Measurements from ENCODE around the gene BHMT2.
A peak's percentile ranks its signal among the peaks of the same experiment; 100 is the strongest.

BHMT2 gene

GRCh38 chr5:79069488-79070349 is at the start of gene BHMT2, which contains the start of gene DMGDH:
TSS of gene BHMT2 (plus strand) at chr5:79069767. CDS start at chr5:79069783, 16 bp downstream.
TSS of gene DMGDH (minus strand) at chr5:79069674. CDS start at chr5:79069620, 54 bp downstream.
- DNase-seq (ENCODE audit: low spot score) = no peak

DNA sequence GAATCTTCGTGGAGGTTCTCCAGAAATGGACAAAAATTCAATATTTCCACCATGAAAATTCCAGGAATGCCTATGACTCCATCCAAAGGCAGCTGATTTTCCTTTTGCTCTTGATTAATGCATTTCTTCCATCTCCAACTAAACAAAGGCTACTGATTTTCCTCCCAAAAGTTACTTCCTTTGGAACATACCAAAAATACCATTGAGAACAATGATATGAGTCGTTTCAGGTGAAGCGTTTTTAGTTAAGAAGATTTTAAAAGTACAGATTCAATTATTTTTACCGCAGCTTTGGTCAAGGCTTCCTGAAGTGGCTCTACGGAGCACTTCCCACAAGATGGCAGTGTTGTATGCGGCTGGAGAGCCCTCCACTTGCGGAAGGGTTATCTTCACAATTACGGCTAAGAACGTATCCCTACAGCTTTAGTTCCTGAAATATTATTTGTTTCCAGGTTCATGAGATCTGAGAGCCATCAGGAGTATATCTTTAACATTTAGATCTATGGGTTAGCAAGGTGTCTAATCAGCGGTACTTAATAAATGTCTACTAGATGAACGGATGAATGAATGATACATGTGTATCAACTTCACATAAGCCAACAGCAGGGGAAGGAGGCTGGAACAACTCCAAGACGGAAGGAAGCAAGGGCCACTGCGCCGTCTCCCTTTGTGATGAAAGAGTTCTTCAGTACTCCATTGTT is 48.6 kb upstream of the BHMT2 start:
- DNase-seq (ENCODE audit: low spot score) = peak; percentile 52

- DNase-seq (ENCODE audit: low spot score) = no peak
Observed at GRCh38 chr5:79021753-79022152, 47.8 kb upstream of the BHMT2 start.

DNA sequence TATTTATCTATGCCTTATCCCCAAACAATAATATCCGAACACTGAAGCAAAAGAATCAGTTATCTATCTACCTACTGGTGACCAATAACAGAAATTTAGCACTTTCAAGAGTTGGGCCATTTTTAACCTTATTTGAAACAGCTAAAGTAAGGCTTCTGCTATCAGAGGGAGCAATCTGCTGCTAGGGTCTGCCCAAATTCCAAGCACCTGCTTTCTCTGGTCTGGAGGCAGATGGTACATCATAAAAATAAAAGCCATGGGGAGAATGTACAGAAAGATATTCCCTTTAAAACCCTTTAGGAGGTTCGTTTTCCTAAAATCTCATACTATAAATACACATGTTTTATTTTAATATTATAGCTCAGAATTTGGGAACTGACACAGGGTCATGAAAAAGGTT is 46.8 kb upstream of the BHMT2 start:
- no peak for DNase-seq (ENCODE audit: low spot score)

DNA sequence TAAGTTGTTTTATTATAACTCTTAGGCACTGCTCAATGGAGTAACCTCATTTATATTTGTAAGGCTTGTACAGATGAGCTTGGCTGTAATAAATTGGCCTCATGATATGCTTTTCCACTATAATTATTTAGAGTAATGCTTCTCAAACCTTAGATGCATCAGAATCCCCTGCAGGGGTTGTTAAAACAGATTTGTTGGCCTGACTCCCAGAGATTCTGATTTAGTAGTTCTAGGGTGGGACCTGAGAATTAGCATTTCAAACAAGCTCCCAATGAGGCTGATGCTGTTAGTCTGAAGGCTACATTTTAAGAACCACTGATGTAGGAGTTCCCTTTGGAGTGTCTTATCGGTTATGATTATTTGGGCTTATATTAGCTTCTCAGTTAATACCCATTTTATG is 46.2 kb upstream of the BHMT2 start:
- DNase-seq (ENCODE audit: low spot score) = no peak

DNA sequence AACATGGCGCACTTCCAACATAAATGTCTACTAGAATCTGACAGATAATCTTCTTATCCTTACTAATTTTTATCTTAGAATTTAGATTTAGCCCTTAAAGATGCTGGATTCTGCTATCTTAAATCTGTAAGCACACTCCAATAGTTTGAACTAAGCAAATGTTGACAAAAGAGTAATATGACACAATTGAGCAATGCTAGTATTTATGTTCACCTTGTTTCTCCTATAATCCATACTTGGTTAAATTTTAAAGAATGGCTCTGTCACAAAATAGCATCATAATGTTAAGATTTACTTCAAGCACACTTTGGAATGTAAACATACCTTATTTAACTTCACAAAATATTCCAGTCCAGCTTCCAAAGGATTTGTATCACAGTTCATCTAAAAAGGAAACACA is 45.6 kb upstream of the BHMT2 start:
- DNase-seq (ENCODE audit: low spot score) = no peak

DNA sequence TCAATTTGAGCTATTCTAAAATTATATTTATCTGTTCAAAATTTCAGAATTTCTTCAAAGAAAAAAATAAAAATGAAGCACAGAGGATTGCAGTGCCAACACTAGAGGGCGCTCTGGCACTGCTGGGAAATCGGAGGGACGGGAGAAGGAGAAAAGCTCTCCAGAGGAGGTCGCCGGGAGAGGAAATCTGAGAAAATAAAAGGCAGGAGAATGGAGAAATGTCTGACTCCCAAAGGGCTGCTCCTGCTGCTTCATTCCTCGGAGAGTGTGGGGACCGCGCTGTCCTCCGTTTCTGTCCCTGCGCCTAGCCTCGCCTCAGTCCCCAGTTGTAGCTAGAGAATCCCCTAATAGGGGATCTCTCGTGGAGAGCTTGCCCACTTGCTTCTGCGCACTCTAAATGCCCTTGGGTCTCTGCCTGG is 44.5 kb upstream of the BHMT2 start:
- DNase-seq (ENCODE audit: low spot score) = peak; percentile 65

DNA sequence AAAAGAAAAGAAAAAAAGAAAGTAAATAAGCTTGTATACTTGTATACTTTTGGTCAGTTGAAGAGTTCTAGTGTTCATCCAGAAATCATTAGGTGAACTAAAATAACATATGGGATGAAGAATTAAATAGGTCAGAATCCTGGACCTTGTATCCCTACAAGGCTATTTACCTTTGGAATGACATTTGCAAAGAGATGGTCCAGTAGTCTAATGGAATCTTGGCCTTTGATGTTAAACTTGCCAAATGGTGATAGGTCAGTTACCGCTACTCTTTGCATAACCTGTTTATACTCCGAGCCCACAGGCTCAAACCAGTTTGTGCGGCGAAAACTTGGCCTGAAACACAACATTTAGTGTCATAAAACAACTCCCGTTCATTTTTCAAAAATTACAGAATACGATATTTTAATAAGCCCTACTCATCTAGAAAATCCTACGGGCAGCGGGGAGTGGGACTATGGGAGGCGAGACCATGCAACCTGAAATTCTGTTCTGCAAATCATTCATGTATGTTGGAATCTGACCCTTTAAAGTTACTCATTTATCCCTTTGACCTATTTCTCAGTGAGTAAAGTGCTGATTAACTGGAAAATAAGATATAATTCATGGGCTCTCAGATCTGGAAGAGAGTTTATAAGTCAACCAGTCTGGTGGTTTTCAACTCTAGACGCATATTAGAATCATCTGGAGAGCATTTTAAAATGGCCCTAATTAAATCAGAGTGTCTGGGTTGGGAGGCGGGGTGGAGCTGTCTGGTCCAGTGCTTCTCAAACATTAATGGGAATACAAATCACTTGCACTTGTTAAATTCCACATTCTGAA is 38.7 kb upstream of the BHMT2 start:
- no peak for DNase-seq (ENCODE audit: low spot score)

- no peak for DNase-seq (ENCODE audit: low spot score)
Observed at GRCh38 chr5:79031485-79031867, 38.1 kb upstream of the BHMT2 start.

GRCh38 chr5:79032031-79032695 is 37.4 kb upstream of the BHMT2 start:
- DNase-seq (ENCODE audit: low spot score) = no peak

DNA sequence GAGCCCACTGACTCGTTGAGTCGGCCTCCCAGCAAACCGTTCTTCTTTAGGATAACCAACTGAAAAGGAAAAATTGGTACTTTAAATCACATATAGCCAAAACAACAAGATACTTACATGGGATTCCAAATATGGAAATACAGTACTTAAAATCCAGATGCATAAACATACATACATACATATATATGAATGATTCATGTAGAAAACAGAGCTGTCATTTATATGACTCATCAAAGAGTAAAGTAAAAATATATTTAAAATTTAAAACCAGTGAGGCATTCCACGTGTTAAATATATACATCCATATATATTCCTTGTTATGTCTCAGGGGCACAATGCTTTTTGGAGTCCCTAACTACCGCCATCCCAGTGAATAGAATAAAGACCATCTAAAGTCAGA is 36.8 kb upstream of the BHMT2 start:
- DNase-seq (ENCODE audit: low spot score) = no peak

GRCh38 chr5:79035237-79035636 is 34.3 kb upstream of the BHMT2 start:
- no peak for DNase-seq (ENCODE audit: low spot score)

- DNase-seq (ENCODE audit: low spot score) = no peak
Observed at GRCh38 chr5:79036769-79037168, 32.8 kb upstream of the BHMT2 start.

GRCh38 chr5:79042188-79042587 is 27.4 kb upstream of the BHMT2 start:
- DNase-seq (ENCODE audit: low spot score) = no peak

DNA sequence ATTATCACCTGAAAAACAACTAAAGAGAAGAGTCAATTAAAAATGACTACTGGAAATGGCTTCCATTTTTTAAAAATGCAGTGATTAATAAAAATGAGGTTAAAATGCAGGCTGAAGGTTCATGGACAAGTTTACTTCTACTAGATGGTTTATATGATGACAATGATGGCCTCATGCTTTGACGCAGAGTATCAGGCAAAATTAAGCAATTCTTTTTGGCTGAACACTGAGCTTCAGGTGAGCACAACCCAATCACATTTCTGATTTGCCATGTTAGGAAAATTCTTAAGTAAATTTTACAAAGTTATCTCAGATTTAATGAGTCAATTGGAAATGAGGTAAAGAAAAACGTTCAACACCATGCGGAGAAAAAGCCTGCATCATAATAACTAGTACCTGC is 22.4 kb upstream of the BHMT2 start:
- DNase-seq (ENCODE audit: low spot score) = no peak

DNA sequence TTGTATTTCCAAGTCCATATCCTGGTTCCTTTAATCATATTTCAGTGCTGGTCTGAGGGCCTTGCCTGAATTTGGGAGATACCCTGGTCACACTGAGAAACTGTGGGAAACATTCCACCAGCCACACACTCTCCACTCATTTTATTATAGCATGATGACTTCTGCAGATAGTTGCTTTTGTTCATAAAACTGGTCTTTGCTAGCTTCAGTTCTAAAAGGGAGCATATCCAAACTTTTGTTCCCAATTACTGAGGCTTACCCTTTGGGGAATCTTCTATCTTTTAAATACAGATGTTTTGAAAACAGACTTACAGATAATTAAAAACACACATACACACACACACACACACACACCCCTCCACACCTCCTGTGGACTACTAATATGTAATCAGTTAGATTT is 21.1 kb upstream of the BHMT2 start:
- no peak for DNase-seq (ENCODE audit: low spot score)

GRCh38 chr5:79050498-79050897 is 19.1 kb upstream of the BHMT2 start:
- DNase-seq (ENCODE audit: low spot score) = no peak

- no peak for DNase-seq (ENCODE audit: low spot score)
Observed at GRCh38 chr5:79053321-79053720, 16.2 kb upstream of the BHMT2 start.

- DNase-seq (ENCODE audit: low spot score) = no peak
Observed at GRCh38 chr5:79055017-79055416, 14.6 kb upstream of the BHMT2 start.

DNA sequence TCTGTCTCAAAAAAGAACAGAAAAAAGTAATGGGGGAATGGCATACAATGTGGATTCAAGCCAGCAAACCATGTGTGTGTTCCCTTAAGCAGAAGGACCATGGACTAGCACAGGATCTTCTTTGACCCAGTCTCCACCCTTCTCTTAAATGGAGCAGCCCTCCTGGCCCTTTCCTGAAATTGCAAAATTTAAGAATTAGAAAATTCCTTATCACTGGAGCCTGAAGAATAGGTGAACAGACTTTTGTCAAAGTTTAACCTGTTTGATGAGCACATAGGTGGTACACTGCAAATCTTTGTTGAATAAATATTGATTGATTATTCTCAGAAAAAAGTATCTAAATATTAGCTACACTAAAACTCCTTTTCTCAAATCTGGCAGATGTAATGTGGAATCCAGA is 12.7 kb upstream of the BHMT2 start:
- DNase-seq (ENCODE audit: low spot score) = no peak

GRCh38 chr5:79059674-79060073 is 9.9 kb upstream of the BHMT2 start:
- no peak for DNase-seq (ENCODE audit: low spot score)

DNA sequence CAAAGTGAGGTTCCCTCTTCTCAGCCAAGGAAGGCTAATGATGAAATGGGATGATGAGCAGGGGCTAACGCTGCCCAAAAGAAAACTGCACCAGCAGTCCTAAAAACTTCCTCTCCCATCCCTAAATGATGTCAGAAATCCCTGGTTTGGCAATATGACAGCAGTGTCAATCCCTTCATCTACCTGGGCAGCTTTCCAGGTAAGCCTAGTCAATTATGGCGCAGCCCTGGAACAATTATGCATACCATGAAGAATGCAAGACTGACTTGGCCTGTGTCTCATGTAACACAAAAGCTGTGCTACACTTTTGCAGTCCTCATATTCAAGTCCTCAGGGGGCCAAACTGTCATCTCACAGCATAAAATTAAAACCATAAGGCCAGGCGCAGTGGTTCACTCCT is 7.1 kb upstream of the BHMT2 start:
- no peak for DNase-seq (ENCODE audit: low spot score)

All from RKO (cell line).